ENCODE measurements around the gene CTSW. TPM values are rescaled to one million over a fixed set of nuclear protein-coding genes. Genes with fewer than 3 reads are reported as not detected.
"Not testable (repeated sequence)": the region's sequence is repeated elsewhere in the genome, so short reads cannot be mapped to it uniquely, and the experiment has no call there.

Gene CTSW
- total RNA-seq: 1.0 TPM

GRCh38 chr11:65879617-65880016 is at the start of gene CTSW:
CTSW (plus strand) TSS chr11:65879837; CDS start chr11:65879855, 18 bp downstream.
- Histone ChIP-seq H3K9ac (ENCODE audit: low read depth in 1 of 3, low read length in 3 of 3) (peak within 1 kb of the TSS in 1 of 3 donors; percentile 6), H3K27me3 (ENCODE audit: control insufficient read depth in 3 of 3, insufficient read depth in 3 of 3, low read length in 3 of 3) (no peaks in the 10 kb centered on the region), H3K9me3 (ENCODE audit: control insufficient read depth in 3 of 3, low read length in 3 of 3) (no peaks in the 10 kb centered on the region), H3K4me1 (ENCODE audit: control insufficient read depth in 3 of 3, insufficient read depth in 3 of 3, low read length in 3 of 3) (peaks cover 0 to 3% (median 0%) of the 10 kb centered on the region in 3 donors), H3K4me3 (ENCODE audit: low read length in 3 of 3) (no peak within 1 kb of the TSS), H3K27ac (ENCODE audit: low read depth, low read length) (no peak within 1 kb of the TSS), H3K36me3 (ENCODE audit: control insufficient read depth in 3 of 3, insufficient read depth in 3 of 3, low read length in 3 of 3) (peaks cover 14 to 21% (median 16%) of the 10 kb centered on the region in 3 donors)

- H3K36me3 ChIP-seq (ENCODE audit: control insufficient read depth in 3 of 3, insufficient read depth in 3 of 3, low read length in 3 of 3); H3K27ac ChIP-seq (ENCODE audit: low read depth, low read length); H3K9me3 ChIP-seq (ENCODE audit: control insufficient read depth in 3 of 3, low read length in 3 of 3); H3K9ac ChIP-seq (ENCODE audit: low read depth in 1 of 3, low read length in 3 of 3); H3K4me3 ChIP-seq (ENCODE audit: low read length in 3 of 3): not testable (repeated sequence)
- H3K4me1 ChIP-seq (ENCODE audit: control insufficient read depth in 3 of 3, insufficient read depth in 3 of 3, low read length in 3 of 3): peaks cover 8 to 22% (median 16%) of the 10 kb centered on the region in 3 donors
- peaks cover 0 to 19% (median 10%) of the 10 kb centered on the region in 3 donors for H3K27me3 ChIP-seq (ENCODE audit: control insufficient read depth in 3 of 3, insufficient read depth in 3 of 3, low read length in 3 of 3)
Measured at GRCh38 chr11:65832231-65832630, 47.4 kb upstream of the CTSW start.

- Histone ChIP-seq H3K36me3 (ENCODE audit: control insufficient read depth in 3 of 3, insufficient read depth in 3 of 3, low read length in 3 of 3) (no peaks in the 10 kb centered on the region), H3K27ac (ENCODE audit: low read depth, low read length) (no peak within 1 kb of the TSS), H3K9ac (ENCODE audit: low read depth in 1 of 3, low read length in 3 of 3) (peak within 1 kb of the TSS in 2 of 3 donors; percentile 40 to 73), H3K9me3 (ENCODE audit: control insufficient read depth in 3 of 3, low read length in 3 of 3) (no peaks in the 10 kb centered on the region), H3K27me3 (ENCODE audit: control insufficient read depth in 3 of 3, insufficient read depth in 3 of 3, low read length in 3 of 3) (peaks cover 0 to 19% (median 10%) of the 10 kb centered on the region in 3 donors), H3K4me1 (ENCODE audit: control insufficient read depth in 3 of 3, insufficient read depth in 3 of 3, low read length in 3 of 3) (peaks cover 8 to 22% (median 16%) of the 10 kb centered on the region in 3 donors), H3K4me3 (ENCODE audit: low read length in 3 of 3) (peak within 1 kb of the TSS; percentile 70 to 88 (median 81))
Measured at GRCh38 chr11:65833297-65834030, 46.2 kb upstream of the CTSW start, which contains the start of gene SNX32. SNX32 (plus strand) TSS chr11:65833963; CDS start chr11:65834066, 103 bp downstream.

GRCh38 chr11:65834202-65834601 is 45.4 kb upstream of the CTSW start:
- Histone ChIP-seq H3K4me1 (ENCODE audit: control insufficient read depth in 3 of 3, insufficient read depth in 3 of 3, low read length in 3 of 3) (peaks cover 8 to 22% (median 16%) of the 10 kb centered on the region in 3 donors), H3K27me3 (ENCODE audit: control insufficient read depth in 3 of 3, insufficient read depth in 3 of 3, low read length in 3 of 3) (peaks cover 0 to 19% (median 10%) of the 10 kb centered on the region in 3 donors), H3K36me3 (ENCODE audit: control insufficient read depth in 3 of 3, insufficient read depth in 3 of 3, low read length in 3 of 3) (no peaks in the 10 kb centered on the region), H3K4me3 (ENCODE audit: low read length in 3 of 3) (peak overlapping the region; percentile 70 to 88 (median 81)), H3K9me3 (ENCODE audit: control insufficient read depth in 3 of 3, low read length in 3 of 3) (no peaks in the 10 kb centered on the region), H3K9ac (ENCODE audit: low read depth in 1 of 3, low read length in 3 of 3) (peak overlapping the region in 1 of 3 donors; percentile 45), H3K27ac (ENCODE audit: low read depth, low read length) (no peak overlapping the region)

- no peaks in the 10 kb centered on the region for H3K9me3 ChIP-seq (ENCODE audit: control insufficient read depth in 3 of 3, low read length in 3 of 3)
- no peak overlapping the region for H3K27ac ChIP-seq (ENCODE audit: low read depth, low read length)
- H3K9ac ChIP-seq (ENCODE audit: low read depth in 1 of 3, low read length in 3 of 3): no peak overlapping the region
- H3K4me3 ChIP-seq (ENCODE audit: low read length in 3 of 3): no peak overlapping the region
- no peaks in the 10 kb centered on the region for H3K27me3 ChIP-seq (ENCODE audit: control insufficient read depth in 3 of 3, insufficient read depth in 3 of 3, low read length in 3 of 3)
- no peaks in the 10 kb centered on the region for H3K4me1 ChIP-seq (ENCODE audit: control insufficient read depth in 3 of 3, insufficient read depth in 3 of 3, low read length in 3 of 3)
- H3K36me3 ChIP-seq (ENCODE audit: control insufficient read depth in 3 of 3, insufficient read depth in 3 of 3, low read length in 3 of 3): no peaks in the 10 kb centered on the region
Measured at GRCh38 chr11:65842144-65842543, 37.5 kb upstream of the CTSW start.

GRCh38 chr11:65843811-65844210 is 35.8 kb upstream of the CTSW start:
- Histone ChIP-seq H3K9me3 (ENCODE audit: control insufficient read depth in 3 of 3, low read length in 3 of 3) (no peaks in the 10 kb centered on the region), H3K9ac (ENCODE audit: low read depth in 1 of 3, low read length in 3 of 3) (no peak overlapping the region), H3K27me3 (ENCODE audit: control insufficient read depth in 3 of 3, insufficient read depth in 3 of 3, low read length in 3 of 3) (no peaks in the 10 kb centered on the region)

GRCh38 chr11:65844231-65844872 is 35.3 kb upstream of the CTSW start:
- H3K27me3 ChIP-seq (ENCODE audit: control insufficient read depth in 3 of 3, insufficient read depth in 3 of 3, low read length in 3 of 3): no peaks in the 10 kb centered on the region
- H3K36me3 ChIP-seq (ENCODE audit: control insufficient read depth in 3 of 3, insufficient read depth in 3 of 3, low read length in 3 of 3): no peaks in the 10 kb centered on the region
- no peaks in the 10 kb centered on the region for H3K4me1 ChIP-seq (ENCODE audit: control insufficient read depth in 3 of 3, insufficient read depth in 3 of 3, low read length in 3 of 3)
- no peak overlapping the region for H3K9ac ChIP-seq (ENCODE audit: low read depth in 1 of 3, low read length in 3 of 3)
- no peak overlapping the region for H3K4me3 ChIP-seq (ENCODE audit: low read length in 3 of 3)
- H3K9me3 ChIP-seq (ENCODE audit: control insufficient read depth in 3 of 3, low read length in 3 of 3): no peaks in the 10 kb centered on the region
- H3K27ac ChIP-seq (ENCODE audit: low read depth, low read length): no peak overlapping the region

More at GRCh38 chr11:65843811-65844210, 35.8 kb upstream of the CTSW start:
- Histone ChIP-seq H3K4me1 (ENCODE audit: control insufficient read depth in 3 of 3, insufficient read depth in 3 of 3, low read length in 3 of 3) (no peaks in the 10 kb centered on the region), H3K27ac (ENCODE audit: low read depth, low read length) (no peak overlapping the region), H3K4me3 (ENCODE audit: low read length in 3 of 3) (no peak overlapping the region), H3K36me3 (ENCODE audit: control insufficient read depth in 3 of 3, insufficient read depth in 3 of 3, low read length in 3 of 3) (no peaks in the 10 kb centered on the region)

GRCh38 chr11:65847746-65848145 is 31.9 kb upstream of the CTSW start:
- Histone ChIP-seq H3K36me3 (ENCODE audit: control insufficient read depth in 3 of 3, insufficient read depth in 3 of 3, low read length in 3 of 3) (peaks cover 13 to 21% (median 18%) of the 10 kb centered on the region in 3 donors), H3K9ac (ENCODE audit: low read depth in 1 of 3, low read length in 3 of 3) (no peak overlapping the region), H3K4me3 (ENCODE audit: low read length in 3 of 3) (no peak overlapping the region), H3K27ac (ENCODE audit: low read depth, low read length) (no peak overlapping the region), H3K4me1 (ENCODE audit: control insufficient read depth in 3 of 3, insufficient read depth in 3 of 3, low read length in 3 of 3) (no peaks in the 10 kb centered on the region), H3K27me3 (ENCODE audit: control insufficient read depth in 3 of 3, insufficient read depth in 3 of 3, low read length in 3 of 3) (no peaks in the 10 kb centered on the region), H3K9me3 (ENCODE audit: control insufficient read depth in 3 of 3, low read length in 3 of 3) (peaks cover 0 to 5% (median 0%) of the 10 kb centered on the region in 3 donors)

GRCh38 chr11:65848693-65849092 is 30.9 kb upstream of the CTSW start:
- H3K36me3 ChIP-seq (ENCODE audit: control insufficient read depth in 3 of 3, insufficient read depth in 3 of 3, low read length in 3 of 3): peaks cover 23 to 30% (median 26%) of the 10 kb centered on the region in 3 donors
- not testable (repeated sequence) for H3K4me3 ChIP-seq (ENCODE audit: low read length in 3 of 3); H3K27ac ChIP-seq (ENCODE audit: low read depth, low read length); H3K4me1 ChIP-seq (ENCODE audit: control insufficient read depth in 3 of 3, insufficient read depth in 3 of 3, low read length in 3 of 3); H3K9me3 ChIP-seq (ENCODE audit: control insufficient read depth in 3 of 3, low read length in 3 of 3); H3K27me3 ChIP-seq (ENCODE audit: control insufficient read depth in 3 of 3, insufficient read depth in 3 of 3, low read length in 3 of 3); H3K9ac ChIP-seq (ENCODE audit: low read depth in 1 of 3, low read length in 3 of 3)

GRCh38 chr11:65849366-65849765 is 30.3 kb upstream of the CTSW start:
- no peak overlapping the region for H3K4me3 ChIP-seq (ENCODE audit: low read length in 3 of 3)
- H3K9me3 ChIP-seq (ENCODE audit: control insufficient read depth in 3 of 3, low read length in 3 of 3): peaks cover 0 to 5% (median 0%) of the 10 kb centered on the region in 3 donors
- H3K9ac ChIP-seq (ENCODE audit: low read depth in 1 of 3, low read length in 3 of 3): no peak overlapping the region
- peaks cover 30 to 36% (median 32%) of the 10 kb centered on the region in 3 donors for H3K36me3 ChIP-seq (ENCODE audit: control insufficient read depth in 3 of 3, insufficient read depth in 3 of 3, low read length in 3 of 3)
- peaks cover 0 to 4% (median 3%) of the 10 kb centered on the region in 3 donors for H3K4me1 ChIP-seq (ENCODE audit: control insufficient read depth in 3 of 3, insufficient read depth in 3 of 3, low read length in 3 of 3)
- no peak overlapping the region for H3K27ac ChIP-seq (ENCODE audit: low read depth, low read length)
- H3K27me3 ChIP-seq (ENCODE audit: control insufficient read depth in 3 of 3, insufficient read depth in 3 of 3, low read length in 3 of 3): no peaks in the 10 kb centered on the region
